Measurements from ENCODE around the gene LRRC26.

Gene LRRC26

GRCh38 chr9:137198902-137199283 lies 29.0 kb upstream of the LRRC26 start:
- DNase-seq: no peak

DNA sequence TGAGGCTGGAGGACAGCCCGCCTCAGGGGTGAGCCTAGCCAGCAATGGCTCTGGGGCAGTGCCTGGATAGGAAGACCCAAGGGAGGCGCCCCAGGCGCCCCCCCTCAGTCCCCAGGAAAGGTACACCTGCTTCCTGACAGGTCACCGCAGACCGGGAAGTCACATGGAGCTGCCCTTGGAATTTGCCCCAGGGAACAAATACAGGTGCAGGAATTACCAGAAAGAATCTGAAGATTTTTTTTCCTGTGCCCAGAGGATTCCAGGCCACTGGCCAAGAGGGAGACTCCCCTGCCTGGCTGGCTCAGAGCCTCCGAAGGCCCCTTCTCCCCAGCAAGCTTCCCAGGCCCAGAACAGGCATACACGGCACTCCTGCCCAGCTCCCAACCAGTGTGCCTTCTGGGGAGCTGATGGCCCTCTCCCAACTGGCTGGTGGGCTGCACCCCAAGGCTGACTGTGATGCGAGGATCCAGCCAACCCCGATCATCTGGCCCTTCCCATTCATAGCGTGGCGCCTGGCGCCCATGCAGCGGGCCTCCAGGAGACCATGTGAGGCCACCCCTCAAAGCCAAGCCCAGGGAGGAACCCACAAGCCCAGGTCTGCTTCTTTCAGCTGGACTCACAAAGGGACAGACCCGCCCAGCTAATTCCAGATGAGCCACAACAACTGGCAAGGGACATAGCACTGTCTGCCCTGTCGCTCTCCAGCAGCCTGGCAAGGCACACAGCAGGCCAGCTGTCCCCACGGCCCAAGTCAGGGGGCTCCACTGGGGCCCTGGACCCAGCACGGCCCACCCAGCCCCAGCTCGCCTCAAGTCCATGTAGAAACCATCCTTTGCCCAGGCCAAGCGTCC lies 28.4 kb upstream of the LRRC26 start:
- DNase-seq: no peak

DNA sequence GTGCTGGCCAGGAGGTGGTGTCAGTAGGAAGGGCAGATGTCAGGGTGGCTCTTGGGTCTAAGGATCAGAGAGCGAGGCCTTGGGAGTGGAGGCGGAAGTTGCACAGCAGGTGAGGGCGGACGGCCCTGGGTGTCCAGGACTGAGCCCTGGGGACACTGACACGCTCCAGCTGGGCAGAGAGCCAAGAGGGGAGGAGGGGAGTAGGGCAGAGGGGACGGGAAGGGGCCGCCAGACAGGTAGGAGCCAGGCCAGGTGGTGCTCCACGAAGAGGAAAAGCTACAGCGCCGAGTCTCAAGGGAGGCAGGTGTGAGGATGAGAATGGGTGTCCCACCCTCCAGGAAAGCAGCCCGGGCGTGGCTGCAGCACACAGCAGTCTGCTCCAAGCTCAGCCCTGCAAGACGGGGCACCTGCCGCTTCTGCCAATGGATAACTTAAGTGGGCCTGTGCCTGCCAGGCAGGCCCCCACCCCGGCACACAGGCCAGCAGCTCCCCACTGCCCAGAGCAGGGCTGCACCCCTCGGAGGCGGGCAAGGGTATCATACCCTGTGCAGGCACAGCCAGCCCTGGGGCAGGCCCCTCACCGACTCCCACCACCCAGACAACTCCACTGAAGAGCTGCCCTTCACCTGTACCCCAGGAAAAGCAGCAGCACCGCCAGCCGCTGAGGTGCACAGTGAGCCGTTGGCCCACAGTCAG lies 25.8 kb upstream of the LRRC26 start:
- no peak for DNase-seq

DNA sequence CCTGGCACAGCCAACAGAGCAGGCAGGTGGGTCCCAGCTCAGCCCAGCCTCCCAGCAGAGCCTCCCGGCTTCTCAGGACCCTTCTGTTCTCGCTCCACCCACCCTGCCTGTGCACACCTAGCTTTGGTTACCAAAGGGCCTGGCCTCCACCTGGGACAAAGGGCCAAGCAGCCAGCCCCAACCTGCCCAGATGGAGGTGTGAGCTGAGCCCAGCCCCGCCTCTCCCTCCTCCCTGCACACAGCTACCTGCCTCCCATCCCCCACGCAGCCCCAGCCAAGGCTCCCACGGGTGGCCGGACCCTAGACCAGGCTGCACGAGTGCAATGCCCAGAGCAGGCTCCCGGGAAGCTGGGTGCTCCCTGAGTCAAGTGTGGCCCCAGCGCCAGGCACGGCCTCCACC lies 25.1 kb upstream of the LRRC26 start:
- DNase-seq: no peak

DNA sequence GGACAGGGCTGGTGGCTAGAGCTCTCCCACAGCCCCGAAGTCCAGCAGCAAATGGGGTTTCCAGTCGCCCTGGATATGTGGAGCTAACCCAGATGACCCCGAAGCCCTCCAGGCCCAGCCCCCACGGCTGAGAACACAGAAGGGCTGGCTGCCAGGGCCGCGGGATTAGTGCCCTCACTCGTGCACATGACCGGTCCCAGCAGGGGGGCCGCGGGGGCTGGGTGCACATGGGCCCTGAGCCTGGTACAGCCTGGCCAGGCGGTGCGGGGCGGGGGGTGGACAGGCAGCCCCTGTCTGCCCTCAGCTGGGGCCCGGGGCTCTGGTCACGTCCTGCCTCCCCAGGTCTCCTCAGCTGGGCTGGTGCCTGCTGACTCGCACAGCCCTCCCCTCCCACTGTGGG lies 24.5 kb upstream of the LRRC26 start:
- no peak for DNase-seq

DNA sequence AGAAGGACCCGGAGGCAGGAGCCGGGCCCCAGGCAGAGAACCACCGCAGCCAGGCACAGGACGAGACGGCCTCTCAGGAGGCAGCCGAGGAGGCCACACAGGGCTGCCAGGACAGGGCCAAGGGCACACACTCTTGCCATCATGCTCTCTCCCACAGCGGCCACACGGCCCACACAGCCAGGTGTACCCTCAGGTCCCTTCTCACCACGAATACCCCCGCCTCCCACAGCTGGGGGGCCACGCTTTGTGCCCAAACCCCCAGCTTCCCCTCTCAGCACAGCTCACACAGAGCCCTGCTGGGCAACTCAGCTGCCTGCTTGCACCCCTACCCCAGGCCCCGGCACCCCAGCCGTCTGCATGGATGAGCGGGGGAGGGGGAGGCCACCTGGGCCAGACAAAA lies 23.9 kb upstream of the LRRC26 start:
- DNase-seq: no peak

DNA sequence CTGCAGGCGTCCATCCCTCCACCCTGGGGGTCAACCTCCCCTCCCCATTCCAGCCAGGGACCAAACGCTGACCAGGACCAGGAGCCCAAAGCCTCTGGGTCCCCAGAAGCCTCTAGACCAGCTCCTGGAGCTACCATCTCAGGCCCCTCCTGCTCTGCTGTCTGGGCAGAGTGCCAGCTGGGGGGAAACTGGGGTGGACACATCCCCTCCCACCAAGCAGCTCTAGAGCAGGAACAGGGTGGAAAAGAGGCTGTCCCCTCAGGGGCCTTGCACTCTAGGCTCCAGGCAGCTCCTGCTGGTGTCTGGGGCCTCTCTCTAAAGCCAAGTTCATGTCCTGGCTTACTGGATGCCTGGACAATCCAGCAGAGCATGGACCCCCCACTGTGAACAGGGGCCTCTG lies 23.0 kb upstream of the LRRC26 start:
- DNase-seq: no peak

DNA sequence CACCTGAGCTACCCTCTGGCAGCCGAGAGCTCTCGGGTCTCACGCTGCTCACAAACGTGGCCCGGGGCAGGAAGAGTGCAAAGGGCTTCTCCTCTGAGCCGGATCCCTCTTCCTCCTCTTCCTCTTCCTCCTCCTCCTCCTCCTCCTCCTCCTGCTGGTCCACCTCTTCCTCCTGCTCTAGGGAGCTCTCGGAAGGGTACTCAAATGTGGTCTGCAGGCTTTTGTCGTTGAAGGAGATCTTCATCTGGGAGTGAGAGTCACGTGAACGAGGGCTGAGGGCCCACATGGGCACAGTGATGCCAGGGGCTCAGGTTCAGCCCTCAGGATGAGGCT lies 22.6 kb upstream of the LRRC26 start:
- no peak for DNase-seq

DNA sequence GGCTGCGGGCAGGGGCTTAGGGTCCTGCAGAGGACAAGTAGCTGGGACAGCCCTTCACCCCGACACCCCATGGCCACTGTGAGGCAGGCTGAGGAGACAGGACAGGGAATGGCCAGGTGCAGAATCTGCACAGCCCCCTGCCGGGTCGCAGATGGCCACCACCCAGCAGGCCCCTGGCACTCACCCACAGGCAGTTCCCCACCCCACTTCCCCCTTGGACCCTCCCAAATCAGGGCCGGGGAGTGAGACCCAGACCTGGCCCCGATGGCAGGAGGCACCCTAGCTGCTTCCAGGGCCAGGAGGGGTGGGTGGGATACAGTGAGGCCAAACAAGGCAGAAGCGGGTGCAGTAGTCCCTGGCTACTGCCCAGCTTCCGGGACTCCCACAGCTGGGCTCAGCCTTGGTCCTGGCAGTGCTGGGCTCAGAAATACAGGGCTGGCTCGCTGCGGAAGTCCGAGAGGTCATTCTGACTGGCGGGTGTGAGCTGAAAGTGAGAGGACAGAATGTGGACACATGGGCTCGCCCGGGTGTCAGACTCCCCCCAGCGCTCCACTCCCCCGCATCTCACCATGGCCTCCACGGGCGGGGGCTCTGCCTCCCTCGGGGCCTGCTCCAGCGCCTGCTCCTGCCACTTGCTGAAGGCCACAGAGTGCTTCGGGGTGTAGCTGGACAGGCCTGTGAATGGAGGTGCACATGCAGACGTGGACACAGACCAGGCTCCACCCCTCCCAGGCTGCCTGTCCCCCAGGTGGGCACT lies 22.0 kb upstream of the LRRC26 start:
- no peak for DNase-seq

DNA sequence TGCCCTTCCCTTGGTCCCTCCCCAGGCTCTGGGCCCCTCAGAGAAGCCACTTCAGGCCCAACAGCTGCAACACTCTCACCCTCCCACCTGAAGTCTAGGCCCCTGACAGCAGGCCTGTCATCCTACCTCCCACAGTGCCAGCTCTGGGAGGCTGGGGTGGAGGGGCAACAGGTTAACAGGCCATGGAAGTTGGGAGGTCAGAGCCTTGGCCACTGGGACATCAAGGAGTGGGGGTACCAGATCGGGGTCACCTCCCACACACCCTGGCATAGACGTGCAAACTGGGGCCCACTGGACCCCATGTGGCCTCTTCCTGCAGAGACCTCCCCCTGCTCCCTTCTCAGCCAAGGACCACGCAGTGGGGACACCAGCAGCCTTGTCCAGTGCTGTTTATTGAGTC lies 21.4 kb upstream of the LRRC26 start:
- DNase-seq: no peak

DNA sequence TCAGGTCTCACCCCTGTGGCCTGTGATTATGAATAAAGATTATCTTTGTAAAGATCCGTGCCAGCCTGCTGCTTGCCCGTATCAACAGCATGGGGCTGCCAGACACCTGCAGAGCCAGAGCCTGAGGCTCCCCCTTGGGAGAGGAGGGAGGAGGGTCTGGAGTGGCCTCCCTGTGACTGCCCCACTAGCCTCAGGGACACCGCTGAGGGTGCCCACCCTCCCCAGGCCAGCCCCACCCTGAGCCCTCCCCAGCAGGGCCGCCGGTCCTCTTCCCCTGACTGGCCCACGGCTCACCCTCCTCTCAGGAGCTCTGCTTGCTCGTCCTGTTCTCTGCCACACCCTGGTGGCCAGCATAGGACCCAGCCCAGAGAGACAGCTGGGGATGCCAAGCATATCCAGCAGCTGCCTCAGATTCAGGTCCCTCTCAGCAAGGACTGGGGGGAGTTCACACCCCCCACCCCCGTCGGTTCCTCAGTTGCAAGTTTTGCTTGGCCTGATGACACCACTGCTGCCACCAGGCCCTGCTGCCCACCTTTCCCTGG lies 20.5 kb upstream of the LRRC26 start:
- no peak for DNase-seq

- no peak for DNase-seq
These were observed 19.7 kb upstream of the LRRC26 start for GRCh38 chr9:137189297-137190295.

DNA sequence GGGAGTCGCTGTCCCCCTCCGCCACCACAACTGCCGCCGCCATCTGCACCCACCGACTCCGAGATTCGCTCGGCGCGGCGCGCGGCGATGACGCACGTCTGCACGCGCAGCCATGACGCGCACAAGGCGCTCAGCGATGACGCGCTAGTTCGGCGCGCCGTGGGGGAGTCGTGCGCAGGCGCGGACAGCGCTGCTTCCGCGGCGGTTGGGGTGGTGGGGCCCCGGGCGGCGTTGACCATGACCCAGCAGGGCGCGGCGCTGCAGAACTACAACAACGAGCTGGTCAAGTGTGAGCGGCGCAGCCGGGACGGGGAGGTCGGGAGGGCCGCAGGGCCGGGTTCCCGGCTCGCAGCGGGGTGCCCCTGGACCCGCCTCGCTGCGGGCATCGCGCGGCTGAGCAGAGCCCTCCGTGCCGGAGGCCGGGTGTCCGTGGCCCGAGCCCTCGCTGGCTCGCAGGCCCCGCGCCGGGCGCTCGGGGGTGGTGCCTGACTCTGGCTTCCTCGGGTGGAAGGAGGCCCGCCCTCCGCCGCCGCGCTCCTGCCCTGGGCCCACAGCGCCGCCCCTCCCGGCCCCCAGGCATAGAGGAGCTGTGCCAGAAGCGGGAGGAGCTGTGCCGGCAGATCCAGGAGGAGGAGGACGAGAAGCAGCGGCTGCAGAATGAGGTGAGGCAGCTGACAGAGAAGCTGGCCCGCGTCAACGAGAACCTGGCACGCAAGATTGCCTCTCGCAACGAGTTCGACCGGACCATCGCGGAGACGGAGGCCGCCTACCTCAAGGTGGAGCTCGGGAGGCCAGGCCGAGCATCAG lies 18.8 kb upstream of the LRRC26 start, which contains the start of the genes ANAPC2 and SSNA1:
Gene ANAPC2, minus strand, starts transcription at position 71 of the 807 bp plus-strand sequence. Its CDS starts 28 bp downstream, at position 43.
Gene SSNA1, plus strand, starts transcription at position 187 of the 807 bp plus-strand sequence. Its CDS starts 51 bp downstream, at position 238.
- peak; percentile 62 for DNase-seq

GRCh38 chr9:137188086-137188489 lies 18.2 kb upstream of the LRRC26 start:
- no peak for DNase-seq

DNA sequence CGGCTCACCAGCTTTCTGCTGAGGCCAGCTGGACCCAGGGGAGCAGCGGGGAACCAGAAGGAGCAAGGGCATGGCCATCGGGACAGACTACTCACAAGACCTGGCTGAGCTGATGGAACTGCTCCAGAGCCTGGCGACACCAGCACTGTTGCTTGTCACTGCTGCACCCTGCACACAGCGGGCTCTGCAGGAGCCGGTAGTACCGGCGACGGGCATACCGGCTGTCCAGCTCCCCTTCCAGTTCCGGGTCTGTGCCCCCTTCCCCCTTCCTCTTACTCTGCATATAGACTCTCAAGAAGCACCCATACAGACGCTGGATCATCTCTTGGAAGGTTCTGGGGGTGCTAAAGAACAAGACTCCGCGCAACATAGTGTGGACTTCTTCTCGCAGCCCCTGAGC lies 17.5 kb upstream of the LRRC26 start:
- DNase-seq: no peak

GRCh38 chr9:137186385-137186784 lies 16.5 kb upstream of the LRRC26 start:
- no peak for DNase-seq

- DNase-seq: no peak
These were observed 16.1 kb upstream of the LRRC26 start for GRCh38 chr9:137185921-137186320.

DNA sequence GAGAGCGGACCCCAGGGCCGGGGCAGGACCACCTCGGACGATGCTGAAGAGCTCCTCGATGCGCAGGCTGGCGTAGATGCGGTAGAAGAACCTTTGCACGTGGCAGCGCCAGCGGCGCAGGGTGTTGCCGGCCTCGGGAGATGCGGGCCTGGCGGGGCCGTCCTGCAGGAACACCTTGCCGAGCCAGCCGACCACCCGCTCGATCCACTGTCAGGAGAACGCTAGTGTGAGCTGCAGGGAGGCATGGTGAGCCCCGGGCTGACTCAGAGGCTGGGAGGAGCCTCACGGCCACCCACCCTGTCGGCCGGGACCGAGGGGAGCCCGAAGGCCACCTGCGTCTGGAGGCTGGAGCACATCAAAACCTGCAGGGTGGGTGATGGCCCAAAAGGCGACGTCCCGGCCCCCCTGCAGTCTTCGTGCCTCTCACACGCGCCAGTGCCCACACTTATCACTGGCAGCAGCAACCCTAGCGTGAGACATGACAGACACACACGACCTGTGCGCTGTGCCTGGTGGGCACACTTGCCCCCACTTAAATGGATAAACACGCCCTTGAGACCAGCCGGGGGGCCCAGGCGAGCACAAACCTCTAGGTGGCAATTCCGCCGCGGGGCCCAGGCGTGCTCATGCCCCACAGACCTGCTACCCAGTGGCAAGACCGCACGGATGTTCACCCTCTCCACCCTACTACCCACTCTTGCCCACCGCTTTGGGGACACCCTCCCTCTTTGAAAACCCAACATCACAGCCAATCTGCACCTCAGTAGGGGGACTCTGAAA lies 15.2 kb upstream of the LRRC26 start:
- no peak for DNase-seq

GRCh38 chr9:137183980-137184595 lies 14.2 kb upstream of the LRRC26 start:
- no peak for DNase-seq

DNA sequence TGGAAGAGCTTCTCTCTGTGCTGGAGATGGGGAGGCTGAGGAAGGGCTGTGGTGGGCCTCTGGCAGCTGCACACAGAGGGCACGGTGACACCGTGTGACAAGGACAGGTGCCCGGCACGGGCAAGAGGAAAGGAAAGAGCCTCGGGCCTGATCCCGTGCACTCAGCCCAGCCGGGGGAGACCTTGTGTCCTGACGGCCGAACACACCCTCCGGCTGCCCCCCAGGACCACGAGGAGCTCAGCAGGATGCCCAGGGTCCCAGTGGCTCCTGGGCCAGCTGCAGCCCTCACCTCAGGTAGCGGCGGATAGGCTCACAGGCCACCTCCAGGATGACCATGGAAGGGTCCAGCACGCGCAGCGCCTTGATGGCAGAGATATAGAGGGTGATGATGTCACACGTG lies 13.0 kb upstream of the LRRC26 start:
- DNase-seq: no peak
